Measurements from ENCODE around the gene DYNC1H1.

- TF ChIP-seq, protein P1, sequence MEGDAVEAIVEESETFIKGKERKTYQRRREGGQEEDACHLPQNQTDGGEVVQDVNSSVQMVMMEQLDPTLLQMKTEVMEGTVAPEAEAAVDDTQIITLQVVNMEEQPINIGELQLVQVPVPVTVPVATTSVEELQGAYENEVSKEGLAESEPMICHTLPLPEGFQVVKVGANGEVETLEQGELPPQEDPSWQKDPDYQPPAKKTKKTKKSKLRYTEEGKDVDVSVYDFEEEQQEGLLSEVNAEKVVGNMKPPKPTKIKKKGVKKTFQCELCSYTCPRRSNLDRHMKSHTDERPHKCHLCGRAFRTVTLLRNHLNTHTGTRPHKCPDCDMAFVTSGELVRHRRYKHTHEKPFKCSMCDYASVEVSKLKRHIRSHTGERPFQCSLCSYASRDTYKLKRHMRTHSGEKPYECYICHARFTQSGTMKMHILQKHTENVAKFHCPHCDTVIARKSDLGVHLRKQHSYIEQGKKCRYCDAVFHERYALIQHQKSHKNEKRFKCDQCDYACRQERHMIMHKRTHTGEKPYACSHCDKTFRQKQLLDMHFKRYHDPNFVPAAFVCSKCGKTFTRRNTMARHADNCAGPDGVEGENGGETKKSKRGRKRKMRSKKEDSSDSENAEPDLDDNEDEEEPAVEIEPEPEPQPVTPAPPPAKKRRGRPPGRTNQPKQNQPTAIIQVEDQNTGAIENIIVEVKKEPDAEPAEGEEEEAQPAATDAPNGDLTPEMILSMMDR (IDR thresholded peaks at IDR 0.05) = no peak
- TF ChIP-seq POLR2A (IDR thresholded peaks at IDR 0.05) = no peak
Measured at GRCh38 chr14:102018251-102018650, 53.9 kb downstream of the DYNC1H1 start.
